Neural progenitor cell (in vitro differentiated cells): ENCODE data around the gene PRRC2A.

Source experiments
- EZH2 ChIP-seq: fragments of 200-600 bp; sonication (generic); IDR thresholded peaks from 2 replicates; pipeline ENCODE4 v1.6.1; 2017; ENCODE audit warnings: antibody characterized with exemption, mild to moderate bottlenecking, moderate library complexity
- EZH2phosphoT487 ChIP-seq: fragments of 200-600 bp; sonication (generic); IDR thresholded peaks from 2 replicates; pipeline ENCODE4 v1.6.1; 2017; ENCODE audit warnings: antibody characterized with exemption

GRCh38 chr6:31614075-31614619 is 6.4 kb upstream of the PRRC2A start:
- TF ChIP-seq EZH2 (no peak), EZH2phosphoT487 (no peak)
